LoVo (cell line): ENCODE data around the gene ZNF335.
A peak's percentile ranks its signal among the peaks of the same experiment; 100 is the strongest.
"Not testable (repeated sequence)": the region's sequence is repeated elsewhere in the genome, so short reads cannot be mapped to it uniquely, and the experiment has no call there.

Source experiments
- DNase-seq: peaks from one replicate; pipeline ENCODE4 v3.0.0-alpha.2; 2016; ENCODE audit warnings: low spot score

Gene ZNF335

DNA sequence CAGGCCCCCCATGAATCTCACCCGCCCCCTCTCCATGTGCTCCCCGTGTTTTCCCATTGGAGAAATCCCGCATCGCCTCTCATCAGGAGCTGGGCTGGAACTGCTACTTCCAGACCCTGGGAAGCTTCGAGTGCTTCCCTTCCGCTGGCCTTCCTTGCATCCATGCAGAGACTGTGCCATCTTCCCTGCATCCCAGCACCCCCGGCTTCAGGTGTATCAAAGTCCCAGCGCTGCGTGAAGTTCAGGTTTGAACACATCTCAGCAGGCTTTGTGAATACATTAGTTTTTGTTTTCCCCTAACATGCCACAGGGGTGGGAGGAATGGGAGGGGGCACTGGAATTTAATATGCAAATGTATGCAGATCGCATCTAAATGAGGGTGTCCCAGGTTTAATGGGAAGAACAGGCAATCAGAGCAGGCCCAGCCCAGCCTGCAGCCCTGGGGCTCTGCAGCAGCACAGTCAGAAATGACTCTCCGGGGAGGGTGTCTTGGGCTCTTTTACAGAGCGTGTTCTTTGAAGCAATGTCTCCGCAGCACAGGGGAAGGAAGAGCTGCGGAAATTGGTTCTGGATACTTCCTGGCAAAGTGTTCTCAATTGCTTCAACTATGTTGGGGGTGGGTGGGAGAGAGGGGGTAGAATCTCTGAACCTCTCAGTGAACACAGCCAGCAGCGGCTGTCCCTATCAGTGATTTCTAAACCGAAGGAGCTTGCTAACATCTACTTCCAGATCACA, 28.4 kb upstream of the ZNF335 start:
- DNase-seq: no peak

DNA sequence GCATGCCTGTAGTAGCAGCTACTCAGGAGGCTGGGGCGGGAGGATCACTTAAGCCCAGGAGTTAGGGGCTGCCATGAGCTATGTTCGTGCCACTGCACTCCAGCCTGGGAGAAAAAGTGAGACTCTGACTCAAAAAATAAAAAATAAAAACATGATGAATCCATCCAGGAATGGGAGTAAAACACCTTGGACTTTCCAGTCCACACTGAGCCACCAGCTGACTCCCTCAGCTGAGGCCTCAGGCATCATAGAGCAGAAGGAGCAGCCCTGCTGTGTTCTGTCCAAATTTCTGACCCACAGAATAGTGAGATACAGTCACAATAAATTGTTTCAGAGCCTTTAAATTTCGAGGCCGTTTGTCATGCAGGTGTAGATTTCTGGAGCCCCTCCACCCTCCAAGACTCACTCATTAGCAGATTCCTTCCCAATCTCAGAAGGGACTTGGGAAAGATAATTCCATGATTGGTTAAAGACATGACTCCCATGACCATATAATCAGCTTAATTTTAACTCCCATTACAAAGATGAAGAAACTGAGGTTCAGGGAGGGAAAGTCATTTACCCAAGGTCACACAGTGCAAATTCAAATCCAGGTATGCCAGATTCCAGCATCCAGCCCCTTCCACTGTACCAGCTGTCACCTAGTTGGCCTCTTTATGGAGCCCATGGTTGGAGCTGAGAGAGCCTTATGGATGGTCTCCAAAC, 27.7 kb upstream of the ZNF335 start:
- DNase-seq: no peak

DNA sequence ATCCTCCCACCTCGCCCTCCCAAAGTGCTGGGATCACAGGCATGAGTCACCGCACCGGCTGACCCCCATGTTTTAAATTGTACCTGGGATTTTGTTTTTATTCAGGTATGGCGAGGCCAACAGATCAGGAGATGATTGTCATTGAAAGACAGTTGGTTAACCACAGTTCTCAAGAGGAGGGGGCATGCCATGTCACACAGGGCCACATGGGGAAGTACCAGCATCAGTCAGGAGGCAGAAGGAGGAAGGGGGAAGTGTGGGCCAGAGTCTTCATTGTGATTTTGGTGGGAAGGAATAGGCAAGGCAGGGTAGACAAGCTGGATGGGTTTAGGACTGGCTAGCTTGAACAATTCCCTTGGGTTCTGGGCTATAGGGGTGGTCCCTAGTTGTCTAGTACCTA, 26.8 kb upstream of the ZNF335 start:
- no peak for DNase-seq

DNA sequence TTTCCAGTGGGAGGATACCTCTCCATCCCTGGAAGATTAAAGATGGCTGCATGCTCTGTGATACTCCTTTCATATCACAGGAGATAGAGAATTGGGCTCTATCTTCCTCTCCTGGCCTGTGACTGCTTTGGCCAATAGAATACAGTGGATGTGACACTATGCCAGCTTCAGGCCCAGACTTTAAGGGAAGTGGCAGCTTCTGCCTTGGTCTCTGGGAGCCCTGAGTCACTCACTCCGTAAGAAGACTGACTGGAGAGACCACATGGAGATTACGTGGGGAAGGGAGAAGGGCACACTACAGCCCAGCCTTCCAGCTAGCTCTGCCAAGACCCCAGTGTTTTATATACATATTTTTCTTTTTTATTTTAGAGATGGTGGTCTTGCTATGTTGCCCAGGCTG, 26.3 kb upstream of the ZNF335 start:
- no peak for DNase-seq

DNA sequence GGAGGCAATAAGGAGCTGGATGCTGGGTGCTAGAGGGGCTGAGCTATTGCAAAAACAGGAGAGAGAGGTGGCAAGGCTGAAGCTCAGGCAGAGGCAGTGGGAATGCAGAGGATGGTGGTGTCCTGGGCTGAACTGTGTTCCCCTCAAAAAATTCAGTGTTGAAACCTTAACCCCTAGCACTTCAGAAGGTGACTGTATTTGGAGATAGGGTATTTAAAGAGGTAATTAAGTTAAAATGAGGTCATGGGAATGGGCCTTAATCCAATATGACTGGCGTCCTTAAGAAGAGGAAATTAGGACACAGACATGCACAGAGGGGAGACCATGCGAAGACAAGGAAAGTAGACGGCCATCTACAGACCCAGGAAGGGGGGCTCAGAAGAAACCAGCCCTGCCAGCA, 25.2 kb upstream of the ZNF335 start:
- DNase-seq: no peak

DNA sequence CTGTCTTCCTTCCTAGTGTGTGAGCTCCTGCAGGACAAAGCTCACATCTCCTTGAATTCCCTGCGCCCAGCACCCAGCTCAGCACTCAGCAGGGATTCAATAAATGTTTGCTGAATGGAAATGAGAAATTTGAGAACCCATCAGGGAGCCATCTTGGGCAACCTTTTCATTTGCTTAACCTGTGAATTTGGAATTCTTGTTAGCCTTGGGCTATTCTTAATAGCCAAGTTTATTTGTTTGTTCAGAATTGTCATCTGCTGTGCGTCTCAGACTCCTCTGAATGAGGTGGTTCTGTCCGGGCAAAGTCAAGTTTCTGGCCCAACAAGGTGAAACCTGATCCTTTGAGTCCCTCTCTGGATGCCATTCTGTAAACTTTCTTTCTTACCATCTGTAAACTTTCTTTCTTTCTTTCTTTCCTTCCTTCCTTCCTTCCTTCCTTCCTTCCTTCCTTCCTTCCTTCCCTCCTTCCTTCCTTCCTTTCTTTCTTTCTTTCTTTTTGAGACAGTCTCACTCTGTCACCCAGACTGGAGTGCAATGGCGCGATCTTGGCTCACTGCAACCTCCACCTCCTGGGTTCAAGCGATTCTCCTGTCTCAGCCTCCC, 23.6 kb upstream of the ZNF335 start:
- DNase-seq: not testable (repeated sequence)

DNA sequence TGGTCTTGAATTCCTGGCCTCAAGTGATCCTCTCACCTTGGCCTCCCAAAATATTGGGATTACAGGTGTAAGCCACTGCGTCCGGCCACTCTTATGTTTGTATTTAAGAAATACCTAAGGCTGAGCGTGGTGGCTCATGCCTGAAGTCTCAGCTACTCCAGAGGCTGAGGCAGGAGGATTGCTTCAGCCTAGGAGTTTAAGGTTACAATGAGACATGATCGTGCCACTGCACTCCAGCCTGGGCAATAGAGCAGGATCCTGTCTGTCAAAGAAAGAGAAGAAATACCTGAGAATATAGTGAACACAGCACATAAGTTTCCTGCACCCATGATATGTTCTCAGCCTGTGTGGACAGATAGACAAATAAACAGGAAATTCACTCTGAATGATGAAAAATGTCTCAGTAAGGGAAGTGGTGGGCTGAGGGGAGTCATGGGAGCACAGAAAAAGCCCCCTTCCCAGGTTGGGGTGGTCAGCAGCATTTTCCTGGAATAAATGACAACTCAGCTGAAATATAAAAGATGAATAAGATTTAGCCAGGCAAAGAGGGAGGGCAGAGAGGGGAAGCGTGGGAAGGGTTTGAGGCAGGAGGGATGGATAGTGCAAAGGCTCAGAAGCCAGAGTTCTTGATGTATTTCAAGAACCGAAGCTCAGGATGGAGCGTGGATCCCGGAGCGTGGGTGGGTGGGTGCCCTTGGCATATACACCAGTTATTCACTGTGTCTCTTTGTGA, 22.9 kb upstream of the ZNF335 start:
- no peak for DNase-seq

DNA sequence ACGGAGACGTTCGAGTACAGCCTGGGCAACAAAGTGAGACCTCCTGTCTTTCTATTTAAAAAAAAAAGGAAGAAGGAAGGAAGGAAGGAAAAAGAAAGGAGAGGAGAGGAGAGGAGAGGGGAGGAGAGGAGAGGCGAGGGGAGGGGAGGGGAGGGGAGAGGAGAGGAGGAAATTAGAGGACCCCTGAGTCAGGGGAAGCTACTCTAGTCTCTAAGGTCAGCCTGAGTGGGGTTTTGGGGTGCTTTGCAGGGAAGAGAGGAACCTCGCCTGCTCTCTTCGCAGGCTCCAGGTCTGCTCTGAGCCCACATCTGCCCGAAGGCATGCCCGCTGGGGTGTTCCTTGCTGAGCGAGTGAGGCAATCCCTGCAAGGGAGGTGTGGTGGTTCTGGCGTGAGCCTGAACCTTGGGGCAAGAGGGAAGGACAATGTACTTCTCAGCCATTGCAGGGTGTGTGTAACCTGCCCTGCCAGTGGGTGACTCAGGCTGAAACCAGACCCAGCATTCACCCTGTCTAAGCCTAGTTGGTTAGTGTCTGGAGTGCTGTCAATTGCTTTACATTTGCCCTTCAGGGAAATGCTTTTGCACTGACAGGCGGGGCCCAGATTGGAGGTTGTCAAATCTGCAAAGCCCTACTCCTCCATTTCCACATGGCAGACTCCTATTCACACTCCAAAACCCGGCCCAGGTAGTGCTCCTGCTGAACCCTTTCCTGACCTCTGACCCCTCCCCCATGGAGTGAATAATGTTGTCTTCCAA, 21.4 kb upstream of the ZNF335 start:
- peak; percentile 75 for DNase-seq

DNA sequence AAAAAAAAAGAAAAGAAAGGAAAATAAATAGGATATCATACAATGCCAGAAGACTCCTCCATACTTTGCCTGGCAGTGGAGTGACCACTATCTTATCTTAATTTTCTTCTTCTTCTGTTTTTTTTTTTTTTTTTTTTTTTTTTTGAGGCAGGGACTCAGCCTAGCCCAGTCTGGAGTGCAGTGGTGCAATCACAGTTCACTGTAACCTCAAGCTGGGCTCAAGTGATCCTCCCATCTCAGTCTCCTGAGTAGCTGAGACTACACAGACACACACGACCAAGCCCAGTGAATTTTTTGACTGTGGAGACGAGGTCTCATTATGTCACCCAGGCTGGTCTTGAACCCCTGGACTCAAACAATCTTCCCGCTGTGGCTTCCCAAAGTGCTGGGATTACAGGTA, 19.6 kb upstream of the ZNF335 start:
- DNase-seq: no peak

DNA sequence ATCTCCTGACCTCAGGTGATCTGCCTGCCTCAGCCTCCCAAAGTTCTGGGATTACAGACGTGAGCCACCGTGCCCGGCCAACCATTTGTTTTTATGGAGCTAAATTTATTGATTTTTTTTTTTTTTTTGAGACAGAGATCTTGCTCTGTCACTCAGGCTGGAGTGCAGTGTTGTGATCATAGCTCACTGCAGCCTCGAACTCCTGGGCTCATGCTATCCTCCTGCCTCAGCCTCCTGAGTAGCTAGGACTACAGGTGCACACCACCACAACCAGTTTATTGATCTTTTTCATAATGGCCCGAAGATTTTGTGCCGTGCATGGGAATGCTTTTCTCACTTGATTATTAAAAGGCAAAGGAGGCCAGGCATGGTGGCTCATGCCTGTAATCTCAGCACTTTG, 16.8 kb upstream of the ZNF335 start:
- not testable (repeated sequence) for DNase-seq

DNA sequence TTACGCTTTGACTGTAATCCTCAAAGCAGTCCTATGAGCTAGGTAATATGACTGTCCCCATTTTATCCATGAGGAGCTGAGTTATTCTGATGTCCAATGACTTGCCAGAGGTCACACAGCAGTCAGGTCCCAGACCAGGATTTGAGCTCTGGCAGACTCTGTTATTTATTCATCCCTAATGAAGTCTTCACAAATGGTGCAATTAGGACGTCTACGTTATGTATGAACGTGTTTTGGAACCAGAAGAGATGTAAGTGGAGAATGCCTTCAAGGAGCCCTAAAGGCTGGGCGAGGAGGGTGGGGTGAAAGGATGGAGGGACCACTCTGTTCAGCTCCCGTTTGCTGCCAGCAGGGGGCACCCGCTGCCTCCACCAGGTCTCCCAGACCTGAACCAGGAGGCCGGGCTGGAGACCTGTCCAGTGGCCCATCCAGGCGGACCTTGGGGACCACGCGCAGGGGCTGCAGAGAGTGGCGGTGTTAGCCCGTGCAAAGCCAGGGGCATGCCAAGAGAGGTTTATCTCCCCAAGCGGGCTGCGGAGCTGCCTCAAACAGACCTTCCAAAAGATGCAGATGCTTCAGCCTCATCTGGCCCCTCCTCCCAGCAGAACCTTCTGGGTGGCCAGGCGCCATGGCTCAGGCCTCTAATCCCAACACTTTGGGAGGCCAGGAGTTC, 15.2 kb upstream of the ZNF335 start:
- DNase-seq: peak; percentile 30

DNA sequence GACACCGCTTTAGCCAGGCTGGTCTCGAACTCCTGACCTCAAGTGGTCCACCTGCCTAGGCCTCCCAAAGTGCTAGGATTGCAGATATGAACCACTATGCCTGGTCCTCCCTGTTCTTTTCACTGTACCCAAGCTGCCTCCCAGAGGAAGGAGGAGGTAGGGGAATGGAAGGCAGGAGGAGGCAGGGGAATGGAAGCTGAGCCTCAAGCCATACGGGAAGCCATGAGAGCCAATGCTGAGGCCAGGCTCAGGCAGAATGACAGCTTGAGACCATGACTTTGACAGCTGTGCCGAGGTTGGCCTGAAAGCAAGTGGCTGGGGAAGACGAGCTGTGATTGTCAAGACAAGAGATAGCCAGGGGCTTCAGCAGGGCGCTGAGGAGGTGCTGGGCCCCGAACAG, 13.6 kb upstream of the ZNF335 start:
- DNase-seq: no peak

DNA sequence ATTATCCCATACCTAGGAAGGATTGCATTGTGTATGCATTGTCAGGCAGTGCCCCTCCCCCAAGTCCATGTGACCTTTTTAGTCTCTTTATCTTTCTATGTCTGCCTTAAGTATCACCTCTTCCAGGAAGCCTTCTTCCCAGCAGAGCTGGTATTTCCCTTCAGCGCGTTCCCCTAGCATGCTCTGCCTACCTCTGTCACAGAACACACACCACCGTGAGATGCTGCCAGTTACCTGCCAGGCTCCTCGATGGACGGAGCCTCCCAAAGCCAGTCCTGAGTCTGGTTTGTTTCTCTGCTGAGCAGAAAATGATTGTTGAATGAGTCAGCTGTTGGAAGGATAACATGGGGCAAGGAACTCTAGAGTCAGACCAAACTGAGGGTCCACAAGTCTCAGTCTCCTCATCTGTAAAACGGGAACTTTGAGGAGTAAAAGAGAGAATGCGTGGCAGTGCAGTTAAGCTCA, 11.3 kb upstream of the ZNF335 start:
- no peak for DNase-seq

DNA sequence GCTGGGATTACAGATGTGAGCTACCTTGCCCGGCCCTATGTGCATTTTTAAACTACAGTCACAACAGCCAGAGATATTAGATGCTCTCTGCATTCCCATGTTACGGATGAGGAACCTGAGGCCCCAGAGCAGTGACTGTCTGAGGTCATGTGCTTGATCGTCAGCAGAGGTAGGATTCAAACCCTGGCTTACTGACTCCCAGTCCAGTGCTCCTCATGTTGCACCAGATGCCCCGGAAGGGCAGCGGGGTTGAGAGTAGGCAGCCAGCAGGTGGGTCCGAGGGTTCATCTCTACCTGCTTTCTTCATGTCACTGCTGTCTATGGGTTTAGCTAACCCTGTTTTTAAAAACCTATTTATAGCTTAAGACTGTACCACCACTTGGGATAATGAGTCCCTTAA, 9.3 kb upstream of the ZNF335 start:
- DNase-seq: no peak

DNA sequence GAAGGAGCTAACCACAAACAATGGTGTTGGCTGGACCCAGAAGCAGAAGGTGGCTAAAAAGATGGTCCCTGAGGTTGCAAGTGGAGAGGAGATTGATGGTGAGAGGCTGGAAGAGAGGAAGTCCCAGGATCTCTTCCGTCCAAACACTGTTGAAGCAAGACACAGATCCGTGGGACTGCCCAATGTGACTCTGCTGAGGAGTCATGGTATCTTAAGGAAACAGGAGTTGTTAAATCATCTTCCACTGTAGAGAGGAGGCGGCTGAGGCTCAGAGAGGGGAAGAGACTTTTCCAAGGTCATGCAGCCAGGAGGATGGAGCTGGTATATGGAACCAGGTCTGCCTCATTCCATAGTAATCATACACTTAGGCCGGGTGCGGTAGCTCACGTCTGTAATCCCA, 4.1 kb upstream of the ZNF335 start:
- no peak for DNase-seq

DNA sequence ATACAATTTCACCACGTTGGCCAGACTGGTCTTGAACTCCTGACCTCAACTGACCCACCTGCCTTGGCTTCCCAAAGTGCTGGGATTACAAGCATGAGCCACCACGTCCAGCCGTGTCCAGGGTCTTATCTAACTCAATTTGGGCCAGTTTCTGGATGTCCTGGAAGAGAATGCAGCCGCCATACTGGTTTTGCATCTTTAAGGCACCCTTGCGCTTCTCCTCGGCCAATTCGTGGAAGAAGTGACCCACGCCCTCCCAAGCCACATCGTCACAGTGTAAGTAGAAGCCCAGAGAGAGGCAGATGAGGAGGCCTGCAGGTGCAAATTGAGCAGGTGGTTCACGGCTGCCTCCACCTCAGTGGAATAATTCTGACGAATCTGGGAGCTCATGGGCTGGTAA, 3.7 kb upstream of the ZNF335 start:
- DNase-seq: no peak

DNA sequence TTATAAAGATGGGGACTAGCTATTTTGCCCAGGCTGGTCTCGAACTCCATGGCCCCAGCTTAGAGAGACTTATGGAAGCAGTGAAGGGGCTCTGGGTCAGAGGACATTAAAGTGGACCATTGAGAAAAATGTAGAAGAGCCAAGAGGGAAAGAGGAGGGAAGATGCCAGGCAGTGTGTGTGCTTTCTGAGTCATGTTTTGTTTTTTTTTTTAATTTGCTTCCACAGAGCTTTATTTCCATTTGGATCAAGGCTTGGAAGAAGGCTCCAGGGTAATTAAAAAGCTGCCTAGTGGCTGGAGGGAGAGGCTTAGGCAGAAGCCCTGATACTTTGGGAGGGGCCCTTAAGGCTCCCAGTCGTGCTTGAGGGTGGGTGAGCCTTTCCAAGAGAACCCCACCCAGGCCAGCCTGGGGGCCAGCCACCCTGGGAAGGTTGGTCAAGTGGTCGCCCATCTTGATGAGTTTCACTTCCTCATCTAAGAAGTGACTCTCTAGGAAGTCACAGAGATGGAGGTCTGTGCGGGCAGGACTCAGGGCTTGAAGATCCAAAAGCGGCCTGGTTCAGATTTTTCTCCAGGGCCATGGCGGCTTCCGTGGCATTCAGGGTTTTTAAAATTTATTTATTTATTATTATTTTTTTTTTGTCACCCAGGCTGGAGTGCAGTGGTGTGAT, 3.0 kb upstream of the ZNF335 start:
- DNase-seq: no peak

DNA sequence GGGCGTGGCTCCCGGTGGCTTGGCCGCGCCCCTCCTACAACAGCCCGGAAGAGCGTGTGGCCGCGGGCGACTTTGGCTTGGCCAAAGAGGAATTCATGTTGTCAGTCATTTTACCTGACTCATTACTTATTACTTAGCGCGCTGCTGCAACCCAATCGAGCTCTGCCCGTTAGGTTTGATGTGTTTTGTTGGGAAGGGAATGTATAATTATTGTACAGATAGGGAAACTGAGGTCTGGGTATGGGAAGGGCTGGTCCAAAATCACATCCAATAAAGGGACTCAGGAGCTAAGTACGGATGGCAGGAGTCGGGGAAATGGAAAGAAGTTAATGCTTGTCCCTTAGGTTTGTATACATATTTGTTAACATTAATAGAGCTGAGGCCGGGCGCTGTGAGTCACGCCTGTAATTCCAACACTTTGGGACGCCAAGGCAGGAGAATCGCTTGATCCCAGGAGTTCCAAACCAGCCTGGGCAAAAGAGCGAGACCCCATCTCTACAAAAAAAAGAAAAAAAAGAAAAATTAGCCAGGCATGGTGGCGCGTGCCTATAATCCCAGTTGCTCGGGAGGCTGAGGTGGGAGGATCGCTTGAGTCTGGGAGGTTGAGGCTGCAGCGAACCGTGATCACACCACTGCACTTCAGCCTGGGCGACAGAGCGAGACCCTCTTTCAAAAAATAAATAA, 639 bp upstream of the ZNF335 start:
- peak; percentile 98 for DNase-seq

DNA sequence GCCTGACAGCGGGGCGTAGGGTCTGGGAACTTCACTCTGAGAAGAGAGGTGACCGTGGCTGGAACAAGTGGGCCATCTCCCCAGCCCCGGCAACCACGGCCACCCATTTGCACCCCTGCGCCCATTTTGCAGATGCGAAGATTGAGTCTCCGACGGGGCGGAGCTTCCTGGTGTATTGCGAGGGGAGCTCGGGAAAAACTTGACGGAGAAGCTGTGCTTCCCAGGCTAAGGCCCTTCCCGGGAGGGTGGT, 653 bp downstream of the ZNF335 start:
- DNase-seq: no peak

DNA sequence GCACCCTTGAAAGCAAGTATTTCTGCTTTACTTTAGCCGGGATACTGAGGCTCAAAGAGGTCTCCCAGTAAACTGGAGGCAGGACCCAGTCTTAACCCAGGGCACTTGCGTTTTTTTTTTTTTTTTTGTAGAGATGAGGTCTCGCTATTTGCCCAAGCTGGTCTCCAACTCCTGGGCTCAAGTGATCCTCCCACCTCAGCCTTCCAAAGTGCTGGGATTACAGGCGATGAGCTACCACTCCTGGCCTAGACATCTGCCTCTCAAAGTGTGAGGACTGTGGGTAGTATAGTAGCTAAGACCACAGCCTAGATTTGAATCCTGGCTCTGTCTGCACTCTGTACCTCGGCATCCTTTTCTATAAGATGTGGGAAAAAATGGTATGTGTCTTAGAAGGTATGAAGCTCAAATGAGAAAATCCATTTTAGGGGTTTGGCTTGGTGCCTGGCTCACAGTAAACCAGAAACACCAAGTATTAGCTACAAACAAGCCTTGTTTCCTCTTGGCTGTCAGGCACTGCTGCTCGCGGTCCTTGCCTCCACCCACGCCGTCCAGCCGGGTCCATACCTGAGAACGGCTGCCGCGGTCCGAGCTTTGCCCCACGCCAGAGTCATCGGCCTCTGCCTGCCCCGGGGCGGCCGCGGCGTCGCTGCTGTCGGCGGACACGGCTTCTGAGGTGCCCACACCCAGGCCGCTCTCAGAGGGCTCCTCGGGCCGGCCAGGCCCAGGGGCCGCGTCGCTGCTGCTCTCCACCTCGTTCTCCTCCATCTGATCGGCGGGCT, 1.2 kb downstream of the ZNF335 start:
- no peak for DNase-seq
